ENCODE measurements around the gene SMARCAD1.
"Not testable (repeated sequence)": the region's sequence is repeated elsewhere in the genome, so short reads cannot be mapped to it uniquely, and the experiment has no call there.

Gene SMARCAD1

GRCh38 chr4:94298725-94299252, 91.1 kb downstream of the SMARCAD1 start:
- DNase-seq (ENCODE audit: low spot score): peak; percentile 33

- no peak for DNase-seq (ENCODE audit: low spot score)
Measured at GRCh38 chr4:94302191-94302590, 94.5 kb downstream of the SMARCAD1 start.

- DNase-seq (ENCODE audit: low spot score): no peak
Measured at GRCh38 chr4:94304365-94304971, 96.8 kb downstream of the SMARCAD1 start.

- no peak for DNase-seq (ENCODE audit: low spot score)
Measured at GRCh38 chr4:94305466-94306225, 98.0 kb downstream of the SMARCAD1 start.

GRCh38 chr4:94306713-94307112, 99.0 kb downstream of the SMARCAD1 start:
- no peak for DNase-seq (ENCODE audit: low spot score)

- no peak for DNase-seq (ENCODE audit: low spot score)
Measured at GRCh38 chr4:94307231-94307871, 99.7 kb downstream of the SMARCAD1 start.

GRCh38 chr4:94319927-94320326, 112.3 kb downstream of the SMARCAD1 start:
- not testable (repeated sequence) for DNase-seq (ENCODE audit: low spot score)

GRCh38 chr4:94325835-94326234, 118.2 kb downstream of the SMARCAD1 start:
- no peak for DNase-seq (ENCODE audit: low spot score)

- no peak for DNase-seq (ENCODE audit: low spot score)
Measured at GRCh38 chr4:94329933-94330332, 122.3 kb downstream of the SMARCAD1 start.

- no peak for DNase-seq (ENCODE audit: low spot score)
Measured at GRCh38 chr4:94332983-94333590, 125.4 kb downstream of the SMARCAD1 start.

GRCh38 chr4:94333866-94334265, 126.2 kb downstream of the SMARCAD1 start:
- no peak for DNase-seq (ENCODE audit: low spot score)

- DNase-seq (ENCODE audit: low spot score): no peak
Measured at GRCh38 chr4:94334476-94334875, 126.8 kb downstream of the SMARCAD1 start.

- DNase-seq (ENCODE audit: low spot score): no peak
Measured at GRCh38 chr4:94334962-94335361, 127.3 kb downstream of the SMARCAD1 start.

- no peak for DNase-seq (ENCODE audit: low spot score)
Measured at GRCh38 chr4:94336303-94336702, 128.6 kb downstream of the SMARCAD1 start.

- DNase-seq (ENCODE audit: low spot score): not testable (repeated sequence)
Measured at GRCh38 chr4:94336791-94337190, 129.1 kb downstream of the SMARCAD1 start.

- DNase-seq (ENCODE audit: low spot score): no peak
Measured at GRCh38 chr4:94338681-94339351, 131.2 kb downstream of the SMARCAD1 start.

- DNase-seq (ENCODE audit: low spot score): no peak
Measured at GRCh38 chr4:94339779-94340178, 132.1 kb downstream of the SMARCAD1 start.

All from HuH-7.5 (cell line).